Hepatocyte (in vitro differentiated cells): ENCODE results near the gene OPRL1. TPM values are rescaled to one million over a fixed set of nuclear protein-coding genes. Genes with fewer than 3 reads are reported as not detected.

ENCODE experiments used
- DNase-seq: peaks from one replicate; pipeline ENCODE4 v3.0.0-alpha.2; 2016; ENCODE audit warnings: low spot score
- H2AFZ ChIP-seq: fragments of 200-600 bp; sonication (generic); 2 replicates; pipeline ENCODE4 v1.6.0; 2016; ENCODE audit warnings: antibody characterized with exemption, mild to moderate bottlenecking
- H3K27ac ChIP-seq: fragments of 200-600 bp; sonication (generic); 2 replicates; pipeline ENCODE4 v1.5.1; 2016; ENCODE audit warnings: mild to moderate bottlenecking
- H3K27me3 ChIP-seq: fragments of 200-600 bp; sonication (generic); 2 replicates; pipeline ENCODE4 v1.6.1; 2016
- H3K36me3 ChIP-seq: fragments of 200-600 bp; sonication (generic); replicated peaks from 2 replicates; pipeline ENCODE4 v1.5.1; 2016; ENCODE audit warnings: low read depth; ENCODE audit not compliant: insufficient read depth
- H3K4me1 ChIP-seq: fragments of 200-600 bp; sonication (generic); 2 replicates; pipeline ENCODE4 v1.5.1; 2016; ENCODE audit warnings: mild to moderate bottlenecking, moderate library complexity; ENCODE audit not compliant: insufficient read depth
- H3K4me2 ChIP-seq: fragments of 200-600 bp; sonication (generic); 2 replicates; pipeline ENCODE4 v1.6.0; 2016
- H3K4me3 ChIP-seq: fragments of 200-600 bp; sonication (generic); 2 replicates; pipeline ENCODE4 v1.5.1; 2016; ENCODE audit warnings: mild to moderate bottlenecking
- H3K79me2 ChIP-seq: fragments of 200-600 bp; sonication (generic); 2 replicates; pipeline ENCODE4 v1.6.0; 2017; ENCODE audit warnings: mild to moderate bottlenecking
- H3K9me2 ChIP-seq: fragments of 200-600 bp; sonication (generic); replicated peaks from 2 replicates; pipeline ENCODE4 v1.6.0; 2017; ENCODE audit warnings: mild to moderate bottlenecking; ENCODE audit not compliant: insufficient read depth
- H3K9me3 ChIP-seq: fragments of 200-600 bp; sonication (generic); 2 replicates; pipeline ENCODE4 v1.5.1; 2016; ENCODE audit warnings: low read depth, mild to moderate bottlenecking
- H4K20me1 ChIP-seq: fragments of 200-600 bp; sonication (generic); 2 replicates; pipeline ENCODE4 v1.6.0; 2016; ENCODE audit warnings: mild to moderate bottlenecking; ENCODE audit not compliant: insufficient read depth, poor library complexity, severe bottlenecking
- CTCF ChIP-seq: fragments of 200-600 bp; sonication (generic); IDR thresholded peaks from 2 replicates; pipeline ENCODE4 v1.5.1; 2016; ENCODE audit warnings: antibody characterized with exemption, mild to moderate bottlenecking; ENCODE audit not compliant: poor library complexity
- EZH2 ChIP-seq: fragments of 200-600 bp; sonication (generic); IDR thresholded peaks from 2 replicates; pipeline ENCODE4 v1.6.1; 2016; ENCODE audit warnings: antibody characterized with exemption, mild to moderate bottlenecking, borderline replicate concordance
- EZH2phosphoT487 ChIP-seq: fragments of 200-600 bp; sonication (generic); IDR thresholded peaks from one replicate; pipeline ENCODE4 v1.6.1; 2018; ENCODE audit warnings: antibody characterized with exemption, mild to moderate bottlenecking, low read depth, moderate library complexity; ENCODE audit not compliant: unreplicated experiment, severe bottlenecking
- WGBS: methylation state at CpG from one replicate; pipeline ENCODE4 v1.1.6; 2016; ENCODE audit warnings: low lambda C conversion rate; ENCODE audit errors: missing lambda C conversion rate; 5-methylcytosine and 5-hydroxymethylcytosine counted together
- polyA plus RNA-seq: library from polyadenylated mRNA; unstranded; fragments of >200 nt; fragmentation: Nextera tagmentation; extraction: Ambion mirVana; gene quantifications from 2 replicates; pipeline ENCODE4 v1.2.1, GENCODE V29; 2016
- total RNA-seq: library from RNA; depleted of rRNA; stranded (reverse); fragments of >200 nt; gene quantifications from 2 replicates; pipeline ENCODE4 v1.2.3, GENCODE V29; 2014

The OPRL1 gene
- total and polyA plus RNA-seq, 2 experiments from 2014 or later = 0.50 to 1.5 TPM

DNA sequence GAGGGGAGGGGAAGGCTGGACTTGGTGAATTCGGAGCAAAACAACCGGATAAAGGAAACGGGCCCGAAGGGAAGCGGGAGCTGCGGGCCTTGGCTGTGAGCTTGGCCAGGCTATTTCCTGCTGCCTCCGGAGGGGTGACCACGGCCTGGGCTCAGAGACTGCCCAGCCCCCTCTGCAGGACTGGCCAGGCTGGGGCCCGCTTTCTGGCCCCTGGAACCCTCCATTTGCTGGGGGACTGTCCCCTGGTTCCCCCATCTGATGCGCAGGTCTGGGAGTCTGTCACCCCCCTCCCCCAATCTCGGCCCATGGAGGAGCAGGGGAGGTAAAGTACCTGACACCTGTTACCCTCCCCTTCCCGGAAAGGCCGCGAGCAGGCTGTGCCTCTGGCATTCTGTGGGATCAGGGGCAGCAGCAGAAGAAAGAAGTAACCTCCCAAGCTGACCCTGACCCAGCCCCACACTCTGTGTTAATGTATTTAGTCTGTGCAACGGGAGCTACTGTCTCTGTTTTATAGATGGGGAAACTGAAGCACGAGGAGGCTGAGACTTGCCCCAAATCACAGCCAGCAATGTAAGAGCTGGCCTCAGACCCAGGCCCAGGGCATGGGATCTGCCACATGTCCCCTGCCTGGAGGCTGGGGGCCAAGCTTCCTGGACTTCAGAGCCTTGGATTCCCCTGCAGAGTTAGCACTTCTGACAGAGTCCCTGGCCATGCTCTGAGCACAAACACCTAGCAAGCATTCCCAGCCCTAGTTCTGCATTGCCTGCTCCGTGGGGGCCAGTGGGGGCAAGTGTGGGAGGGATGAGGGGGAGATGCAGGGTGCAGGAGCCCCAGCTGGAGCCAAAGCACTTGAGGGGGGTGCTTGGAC, 40.4 kb upstream of the OPRL1 start:
- no peaks in the 10 kb centered on the region for H3K36me3 ChIP-seq
- DNase-seq = no peak
- no peaks in the 10 kb centered on the region for H3K79me2 ChIP-seq
- peak overlapping the region; percentile 99 for H3K4me2 ChIP-seq
- H3K9me2 ChIP-seq = no peaks in the 10 kb centered on the region
- H2AFZ ChIP-seq = peak overlapping the region; percentile 84
- H3K27me3 ChIP-seq = peaks cover 54% of the 10 kb centered on the region
- H3K9me3 ChIP-seq = no peaks in the 10 kb centered on the region
- WGBS = 23% methylated on average over 14 of the region's 17 CpGs
- no peak overlapping the region for H3K27ac ChIP-seq
- peak overlapping the region; percentile 57 for H3K4me3 ChIP-seq
- no peaks in the 10 kb centered on the region for H4K20me1 ChIP-seq
- H3K4me1 ChIP-seq = peaks cover 31% of the 10 kb centered on the region
- TF ChIP-seq EZH2phosphoT487 (no peak), EZH2 (no peak), CTCF (no peak)

GRCh38 chr20:64040231-64041039, 39.4 kb upstream of the OPRL1 start:
- no peak for TF ChIP-seq EZH2phosphoT487
- no peak for TF ChIP-seq CTCF
- no peak for TF ChIP-seq EZH2
- Histone ChIP-seq H3K4me2 (no peak overlapping the region), H3K9me3 (no peaks in the 10 kb centered on the region), H3K27me3 (peaks cover 56% of the 10 kb centered on the region), H2AFZ (no peak overlapping the region), H3K36me3 (no peaks in the 10 kb centered on the region), H3K27ac (no peak overlapping the region), H3K4me1 (peaks cover 31% of the 10 kb centered on the region), H3K4me3 (no peak overlapping the region), H3K9me2 (no peaks in the 10 kb centered on the region), H3K79me2 (no peaks in the 10 kb centered on the region), H4K20me1 (no peaks in the 10 kb centered on the region)
- DNase-seq = no peak
- 85% methylated on average over 12 of the region's 12 CpGs for WGBS

- 73% methylated on average over 15 of the region's 15 CpGs for WGBS
- Histone ChIP-seq H3K4me2 (peak overlapping the region; percentile 96), H3K27me3 (peaks cover 55% of the 10 kb centered on the region), H4K20me1 (no peaks in the 10 kb centered on the region), H3K27ac (no peak overlapping the region), H3K4me3 (no peak overlapping the region), H3K9me3 (no peaks in the 10 kb centered on the region), H3K4me1 (peaks cover 31% of the 10 kb centered on the region), H2AFZ (no peak overlapping the region), H3K36me3 (no peaks in the 10 kb centered on the region), H3K79me2 (no peaks in the 10 kb centered on the region), H3K9me2 (no peaks in the 10 kb centered on the region)
- DNase-seq = no peak
- no peak for TF ChIP-seq CTCF
- no peak for TF ChIP-seq EZH2
- TF ChIP-seq EZH2phosphoT487 = no peak
Observed at GRCh38 chr20:64041040-64041780, 38.7 kb upstream of the OPRL1 start.
